Activated T-cell treated with anti-CD3 and anti-CD28 coated beads for 4 hours (primary cell): ENCODE measurements around the gene BMP6.

Experiments
- DNase-seq: peaks from one replicate; pipeline ENCODE4 v3.0.0-alpha.2; 2020

BMP6 gene

DNA sequence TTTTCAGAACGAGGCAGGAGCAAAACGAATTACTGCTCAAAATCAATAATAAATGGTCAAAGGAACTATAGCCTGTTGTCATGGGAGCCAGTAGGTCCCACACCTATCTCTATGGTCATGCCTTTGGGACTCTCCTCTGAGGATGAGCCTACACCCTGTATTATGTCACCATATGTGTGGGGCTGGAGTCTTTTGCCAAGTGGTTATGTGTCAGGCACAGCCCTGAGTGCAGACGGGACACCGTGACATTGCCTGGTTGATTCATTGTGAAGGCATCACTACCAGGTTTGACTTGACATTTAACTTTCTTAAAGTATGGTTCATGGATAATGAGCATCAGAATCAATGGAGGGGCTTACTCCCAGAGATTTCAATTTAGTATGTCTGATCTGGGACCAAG, 23.6 kb downstream of the BMP6 start:
- no peak for DNase-seq

DNA sequence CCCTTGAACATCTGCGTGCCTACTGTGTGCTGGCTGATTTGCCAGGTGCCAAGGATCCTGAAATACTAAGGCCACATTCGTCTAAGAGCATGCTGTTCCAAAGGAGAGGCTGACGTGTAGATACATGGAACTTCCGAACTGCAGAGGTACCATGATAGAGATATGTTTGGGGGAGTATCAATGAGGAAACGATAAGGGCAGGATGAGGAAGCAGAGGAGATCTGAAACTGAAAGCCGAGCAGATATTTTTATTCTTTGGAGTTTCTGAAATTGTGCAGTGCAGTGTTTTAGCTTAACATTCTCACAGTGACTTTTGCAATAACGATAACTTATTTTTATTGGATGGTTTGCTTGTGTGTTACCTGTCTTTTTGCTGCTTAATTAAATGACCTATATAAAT, 24.3 kb downstream of the BMP6 start:
- no peak for DNase-seq

- no peak for DNase-seq
These were observed 32.6 kb downstream of the BMP6 start for GRCh38 chr6:7758456-7758855.

DNA sequence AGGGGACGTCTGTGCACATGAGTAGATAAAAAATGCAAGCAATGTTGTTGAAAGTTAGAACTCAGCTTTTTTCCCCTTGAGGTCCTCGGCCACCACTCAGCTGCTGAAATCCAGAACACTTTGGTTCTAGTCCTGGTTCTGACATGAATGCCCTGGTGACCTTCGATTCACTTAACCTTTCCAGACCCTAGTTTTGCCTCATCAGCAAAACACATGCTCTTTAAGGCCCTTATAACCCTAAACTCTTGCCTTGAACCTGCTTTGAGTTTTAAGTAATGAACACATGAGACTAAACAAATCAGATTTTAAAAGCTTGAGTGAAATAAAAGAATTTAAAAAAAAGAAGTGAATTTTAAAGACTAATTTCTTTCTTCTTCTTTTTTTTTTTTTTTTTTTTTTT, 33.4 kb downstream of the BMP6 start:
- DNase-seq: no peak

GRCh38 chr6:7761051-7761450, 35.2 kb downstream of the BMP6 start:
- no peak for DNase-seq

DNA sequence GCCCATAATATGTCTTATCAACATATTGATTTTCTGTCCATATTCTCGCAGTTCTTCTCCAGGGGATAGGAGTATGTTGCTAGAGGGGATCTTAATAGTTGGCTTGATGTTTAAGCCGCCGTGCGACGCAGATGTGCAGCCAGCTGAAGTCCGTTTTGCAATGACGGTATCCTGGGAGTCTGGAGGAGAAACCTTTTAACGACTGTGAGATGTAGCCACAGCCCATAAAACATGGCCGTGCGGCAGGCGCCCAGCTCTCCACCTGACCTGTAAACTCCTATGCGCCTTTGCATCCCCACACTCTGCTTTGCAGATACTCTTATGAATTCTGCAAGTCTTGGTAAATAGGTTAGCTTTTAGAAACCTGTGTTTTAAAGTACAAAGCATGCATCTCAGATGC, 36.9 kb downstream of the BMP6 start:
- no peak for DNase-seq

- DNase-seq: no peak
These were observed 38.0 kb downstream of the BMP6 start for GRCh38 chr6:7763881-7764280.

GRCh38 chr6:7765575-7766325, 39.9 kb downstream of the BMP6 start:
- no peak for DNase-seq

DNA sequence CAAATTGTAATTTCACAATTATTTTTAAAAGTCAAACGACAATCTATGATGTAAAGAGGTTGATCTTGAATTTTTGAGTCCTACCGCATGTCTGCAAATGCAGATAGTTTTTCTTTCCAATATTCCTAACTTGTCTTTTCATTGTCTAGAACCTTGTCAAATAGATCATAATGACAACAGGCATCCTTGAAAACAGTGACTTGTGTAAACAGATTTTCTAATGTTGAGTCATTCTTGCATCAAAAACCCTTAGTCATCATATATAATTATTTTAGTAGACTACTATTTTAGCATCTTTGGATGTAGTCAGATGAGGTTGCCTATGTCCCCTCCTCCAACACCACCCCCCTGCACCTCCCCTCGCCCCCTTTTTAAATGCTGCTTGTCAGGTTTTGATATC, 43.8 kb downstream of the BMP6 start:
- DNase-seq: no peak

GRCh38 chr6:7770111-7770510, 44.2 kb downstream of the BMP6 start:
- DNase-seq: no peak

GRCh38 chr6:7770601-7771000, 44.7 kb downstream of the BMP6 start:
- DNase-seq: no peak

- no peak for DNase-seq
These were observed 47.4 kb downstream of the BMP6 start for GRCh38 chr6:7773322-7773721.

- no peak for DNase-seq
These were observed 48.0 kb downstream of the BMP6 start for GRCh38 chr6:7773914-7774313.

DNA sequence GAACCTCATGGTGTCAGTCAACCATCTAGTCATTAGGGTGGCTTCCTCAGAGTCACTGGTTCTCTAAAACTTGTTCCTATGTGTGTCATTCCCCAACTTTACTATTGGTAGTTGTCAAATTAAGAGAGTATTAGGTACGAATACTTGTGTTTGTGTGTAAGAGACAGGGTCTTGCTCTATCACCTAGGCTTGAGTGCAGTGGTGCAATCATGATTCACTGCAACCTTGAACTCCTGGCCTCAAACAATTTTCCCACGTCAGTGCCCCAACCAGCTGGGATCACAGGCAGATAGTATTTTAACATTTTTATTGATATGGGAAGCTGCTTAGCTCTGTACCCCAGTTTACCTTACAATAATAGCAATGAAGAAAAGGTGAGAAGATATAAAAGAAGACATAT, 50.6 kb downstream of the BMP6 start:
- no peak for DNase-seq

- DNase-seq: no peak
These were observed 51.2 kb downstream of the BMP6 start for GRCh38 chr6:7777074-7777473.

GRCh38 chr6:7781240-7781639, 55.3 kb downstream of the BMP6 start:
- DNase-seq: no peak

DNA sequence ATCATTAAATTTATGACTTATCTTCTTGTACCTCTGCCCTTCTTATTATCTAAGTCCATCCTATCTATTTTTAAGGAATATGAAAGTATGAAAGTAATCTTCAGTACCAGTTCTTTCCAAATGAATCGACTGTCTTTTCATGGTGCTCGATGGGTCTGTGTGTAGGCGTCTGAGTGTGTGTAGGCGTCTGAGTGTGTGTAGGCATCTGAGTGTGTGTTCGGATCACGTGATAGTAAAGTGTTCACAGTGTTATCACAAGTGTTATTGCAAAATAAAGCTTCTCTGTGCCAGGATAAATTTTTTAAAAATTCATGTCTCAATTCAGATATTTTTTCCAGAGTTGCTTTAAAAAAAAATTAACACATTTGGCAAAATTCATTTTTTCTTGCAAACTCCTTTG, 58.3 kb downstream of the BMP6 start:
- no peak for DNase-seq

DNA sequence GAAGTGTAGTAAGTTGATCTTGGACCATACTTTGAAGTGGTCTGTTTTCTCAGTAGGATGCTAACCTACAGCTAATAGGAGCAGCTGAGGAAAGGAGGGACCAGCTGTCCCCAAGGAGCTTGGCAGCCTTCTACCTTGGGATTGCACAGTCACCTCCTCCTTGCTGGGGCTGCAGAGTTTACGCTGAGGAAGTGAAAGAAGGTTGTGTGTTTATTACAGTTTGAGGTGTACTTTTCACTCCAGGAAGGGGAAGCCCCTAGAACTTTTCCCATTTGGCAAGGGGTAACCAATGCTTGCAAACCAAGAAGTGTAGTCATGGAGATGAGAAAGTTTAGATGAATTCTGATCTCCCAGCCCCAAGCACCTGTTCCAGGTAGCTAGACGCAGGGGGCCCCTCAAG, 58.8 kb downstream of the BMP6 start:
- no peak for DNase-seq

GRCh38 chr6:7785243-7786035, 59.5 kb downstream of the BMP6 start:
- DNase-seq: no peak

DNA sequence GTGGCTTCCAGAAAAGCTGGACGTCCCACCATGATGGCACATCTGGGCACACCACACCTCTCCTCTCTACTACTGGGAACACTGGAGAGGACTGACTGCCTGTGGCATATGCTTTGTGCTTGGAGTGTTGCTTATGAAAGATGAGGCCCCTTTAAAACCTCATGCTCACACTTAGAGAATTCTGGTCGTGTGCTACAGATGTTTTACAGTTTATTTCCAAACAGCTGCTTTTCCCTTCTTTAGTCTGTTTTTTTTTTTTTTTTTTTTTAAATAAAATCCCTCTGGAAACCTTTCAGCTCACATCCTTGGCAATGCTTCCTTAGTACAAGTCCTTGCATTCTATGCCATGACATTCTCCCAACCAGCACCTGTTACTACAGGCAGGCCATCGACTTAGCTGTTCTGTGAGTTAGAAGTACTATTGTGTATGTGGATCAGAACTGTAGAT, 60.3 kb downstream of the BMP6 start:
- DNase-seq: no peak

DNA sequence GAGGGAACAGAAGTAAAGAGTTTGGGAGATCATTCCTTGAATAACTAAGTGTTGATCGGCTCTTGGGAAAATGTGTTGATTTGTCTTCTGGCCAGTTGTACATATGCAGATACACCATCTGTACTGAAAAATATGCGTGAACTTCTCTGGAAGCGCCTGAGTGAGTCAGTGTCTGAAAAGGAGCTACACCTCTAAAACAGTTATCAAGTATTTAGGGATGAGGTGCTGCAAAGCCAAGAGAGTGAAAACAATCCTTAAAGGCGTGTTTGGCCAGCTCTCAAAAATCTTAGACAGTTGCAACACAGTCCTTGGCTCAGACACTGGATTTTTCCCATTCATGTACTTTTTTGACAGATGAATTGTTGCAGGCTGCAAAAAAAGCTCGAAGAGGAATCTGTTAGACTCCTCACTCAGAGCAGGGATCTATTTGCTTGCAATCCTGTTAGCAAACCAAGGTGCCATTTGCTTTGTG, 61.3 kb downstream of the BMP6 start:
- no peak for DNase-seq

- DNase-seq: no peak
These were observed 61.8 kb downstream of the BMP6 start for GRCh38 chr6:7787731-7788130.

- no peak for DNase-seq
These were observed 68.6 kb downstream of the BMP6 start for GRCh38 chr6:7794509-7794908.

DNA sequence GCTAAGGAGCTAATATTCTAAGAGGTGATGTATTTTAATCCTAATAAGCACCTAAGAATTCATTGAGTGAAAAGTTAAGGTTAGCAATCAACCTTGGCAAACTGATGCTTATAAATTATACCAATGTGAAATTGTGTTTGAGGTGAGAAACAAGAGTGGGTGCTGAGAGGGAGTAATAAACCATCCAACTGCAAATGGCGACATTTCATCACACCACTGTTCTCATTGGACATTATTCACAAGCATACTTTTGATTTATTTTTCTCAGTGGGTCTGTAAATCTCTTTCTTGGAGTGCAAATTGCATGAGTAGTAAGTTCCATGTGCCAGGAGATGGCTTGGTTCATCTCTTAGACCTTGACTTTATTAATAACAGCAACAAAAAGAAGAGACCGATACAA, 71.5 kb downstream of the BMP6 start:
- no peak for DNase-seq
